B cell (primary cell): ENCODE results near the gene TMPRSS9.

Experiments used
- EZH2 ChIP-seq: IDR thresholded peaks from 2 replicates; pipeline ENCODE4 v1.6.1; 2012; ENCODE audit warnings: borderline replicate concordance, low read depth, mild to moderate bottlenecking, moderate library complexity, low read length; ENCODE audit not compliant: insufficient read depth, poor library complexity, severe bottlenecking
- TF ChIP-seq, protein P1 (sequence below): fragments of 200-600 bp; IDR thresholded peaks from one replicate; pipeline ENCODE4 v1.8.0; 2022; ENCODE audit warnings: antibody characterized with exemption, mild to moderate bottlenecking

DNA sequence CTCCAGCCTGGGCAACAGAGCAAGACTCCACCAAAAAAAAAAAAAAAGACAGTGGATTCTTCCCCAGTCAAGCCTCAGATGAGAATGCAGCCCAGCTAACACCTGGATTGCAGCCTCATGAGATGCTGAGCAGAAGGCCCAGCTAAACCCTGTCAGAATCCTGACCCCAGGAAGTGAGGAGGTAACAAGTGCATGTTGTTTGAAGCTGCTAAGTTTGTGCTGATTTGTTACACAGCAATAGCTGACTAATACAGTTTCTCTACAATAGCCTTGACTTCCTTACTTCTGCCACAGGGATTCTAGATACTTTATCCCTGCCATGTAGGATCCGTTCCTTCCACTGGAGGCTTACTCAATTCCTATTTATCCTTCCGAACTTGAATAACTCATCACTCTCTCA is 20.5 kb downstream of the TMPRSS9 start:
- TF ChIP-seq, protein P1, sequence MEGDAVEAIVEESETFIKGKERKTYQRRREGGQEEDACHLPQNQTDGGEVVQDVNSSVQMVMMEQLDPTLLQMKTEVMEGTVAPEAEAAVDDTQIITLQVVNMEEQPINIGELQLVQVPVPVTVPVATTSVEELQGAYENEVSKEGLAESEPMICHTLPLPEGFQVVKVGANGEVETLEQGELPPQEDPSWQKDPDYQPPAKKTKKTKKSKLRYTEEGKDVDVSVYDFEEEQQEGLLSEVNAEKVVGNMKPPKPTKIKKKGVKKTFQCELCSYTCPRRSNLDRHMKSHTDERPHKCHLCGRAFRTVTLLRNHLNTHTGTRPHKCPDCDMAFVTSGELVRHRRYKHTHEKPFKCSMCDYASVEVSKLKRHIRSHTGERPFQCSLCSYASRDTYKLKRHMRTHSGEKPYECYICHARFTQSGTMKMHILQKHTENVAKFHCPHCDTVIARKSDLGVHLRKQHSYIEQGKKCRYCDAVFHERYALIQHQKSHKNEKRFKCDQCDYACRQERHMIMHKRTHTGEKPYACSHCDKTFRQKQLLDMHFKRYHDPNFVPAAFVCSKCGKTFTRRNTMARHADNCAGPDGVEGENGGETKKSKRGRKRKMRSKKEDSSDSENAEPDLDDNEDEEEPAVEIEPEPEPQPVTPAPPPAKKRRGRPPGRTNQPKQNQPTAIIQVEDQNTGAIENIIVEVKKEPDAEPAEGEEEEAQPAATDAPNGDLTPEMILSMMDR: no peak
- no peak for TF ChIP-seq EZH2
